Posterior vena cava (tissue), 2 donors: ENCODE data around the gene AFF3. TPM values are rescaled to one million over a fixed set of nuclear protein-coding genes. Genes with fewer than 3 reads are reported as not detected.
"Not testable (repeated sequence)": the region's sequence is repeated elsewhere in the genome, so short reads cannot be mapped to it uniquely, and the experiment has no call there.

Experiments used
- DNase-seq: peaks from one replicate; pipeline ENCODE4 v3.0.0-alpha.2; 2020; ENCODE audit warnings: low spot score
- intact Hi-C, 2 donors: fragments of 100-400 bp; cut with DNase I; formaldehyde crosslinking; loops; one replicate each; pipeline versions ENCODE4 v1.14.1 to v1.14.2; 2022 to 2023
- total RNA-seq, 2 donors: library from RNA; stranded (reverse); fragmentation: NEBNext Ultra II Directional; extraction: Animal tissue kit (Norgen Biotek cat#: 25700); gene quantifications; one replicate each; pipeline ENCODE4 v1.2.1, GENCODE V29; 2021
- donor health status: DM: yes; HTN: yes; CAD: no.
- donor health status: DM: yes; HTN: yes; CAD: no.

The AFF3 gene
- total RNA-seq, 2 donors from 2014 or later, result 15.5 to 26.4 TPM

GRCh38 chr2:99927690-99928207 is 214.6 kb downstream of the AFF3 start:
- intact Hi-C loops, DNase-seq: not testable (repeated sequence)

DNA sequence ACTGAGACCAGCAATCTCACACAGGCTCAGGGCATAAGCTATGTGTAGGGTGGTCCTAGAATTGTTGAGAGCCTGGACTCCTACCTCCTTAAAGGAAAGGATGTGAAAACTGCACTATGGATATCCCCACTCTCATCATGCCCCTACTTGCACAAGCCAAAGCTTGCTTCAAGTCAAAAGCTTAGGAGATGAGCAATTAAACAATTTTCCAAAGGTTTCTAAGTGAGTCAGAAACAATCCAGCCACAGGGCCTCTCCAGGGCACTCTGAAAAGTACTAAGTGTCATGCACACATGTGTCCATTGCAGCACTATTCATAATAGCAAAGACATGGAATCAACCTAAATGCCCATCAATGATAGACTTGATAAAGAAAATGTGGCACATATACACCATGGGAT is 215.4 kb downstream of the AFF3 start:
- intact Hi-C loops, result no loop called here

GRCh38 chr2:99925960-99926359 is 216.4 kb downstream of the AFF3 start:
- intact Hi-C loops, result no loop called here

More for the DNA sequence above, 215.4 kb downstream of the AFF3 start:
- DNase-seq, result no peak

GRCh38 chr2:99922664-99923063 is 219.7 kb downstream of the AFF3 start:
- intact Hi-C loops, result no loop called here
- DNase-seq, result no peak

More at GRCh38 chr2:99925960-99926359, 216.4 kb downstream of the AFF3 start:
- DNase-seq, result no peak

DNA sequence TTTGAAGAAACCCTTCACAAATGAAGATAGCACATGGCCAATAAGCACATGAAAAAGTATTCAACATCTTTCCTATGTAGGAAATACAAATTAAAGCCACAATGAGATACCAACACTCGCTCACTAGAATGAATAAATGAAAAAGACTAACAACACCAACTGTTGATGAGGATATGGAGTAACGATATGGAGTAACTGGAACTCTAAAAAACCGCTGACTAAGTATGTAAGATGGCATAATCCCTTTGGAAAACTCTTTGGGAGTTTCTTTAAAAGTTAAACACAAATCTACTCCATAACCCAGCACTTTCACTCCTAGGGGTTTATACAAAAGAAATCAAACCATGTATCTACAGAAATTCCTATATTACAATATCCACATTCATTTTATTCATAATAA is 220.5 kb downstream of the AFF3 start:
- intact Hi-C loops, result no loop called here
- DNase-seq, result no peak

DNA sequence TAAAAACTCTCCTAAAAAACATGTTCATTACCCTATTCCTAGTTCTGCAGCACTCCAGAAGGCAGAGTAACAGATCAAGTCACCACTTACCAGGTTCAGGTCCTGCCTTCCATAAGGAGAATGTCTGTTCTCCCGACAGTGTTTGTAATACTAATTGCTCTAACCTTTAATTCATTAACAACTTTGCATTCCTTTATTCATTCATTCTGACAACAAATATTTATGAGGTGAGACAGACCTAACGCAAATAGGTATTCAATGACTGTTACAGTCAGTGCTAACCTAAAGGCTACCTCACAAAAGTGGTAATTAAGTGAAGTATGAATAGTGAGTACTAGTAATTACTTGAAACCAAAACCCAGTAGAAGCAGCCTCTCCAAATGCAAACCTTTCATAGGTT is 224.0 kb downstream of the AFF3 start:
- intact Hi-C loops, result no loop called here
- no peak for DNase-seq

GRCh38 chr2:99915108-99915675 is 227.2 kb downstream of the AFF3 start:
- intact Hi-C loops, result no loop called here
- DNase-seq, result no peak

DNA sequence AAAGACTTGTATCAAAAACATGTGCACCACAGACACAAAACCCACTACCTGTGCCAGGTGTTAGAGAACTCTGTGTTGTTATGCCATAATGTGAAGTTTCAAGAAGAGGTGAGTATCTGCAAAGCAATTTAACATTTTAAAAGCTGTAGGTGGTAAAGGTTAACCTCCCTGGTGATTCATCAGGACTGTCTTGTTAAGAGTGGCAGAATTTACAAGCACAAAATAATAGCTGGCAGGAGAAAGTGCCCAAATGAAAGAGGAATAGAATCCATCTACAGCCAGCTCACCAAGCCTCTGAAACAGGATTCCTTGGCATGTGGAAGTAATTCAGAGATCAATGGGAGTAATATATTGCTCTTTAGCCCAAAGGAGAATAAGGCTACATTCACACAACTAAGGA is 230.7 kb downstream of the AFF3 start:
- intact Hi-C loops, result no loop called here
- DNase-seq, result no peak

GRCh38 chr2:99910902-99911301 is 231.5 kb downstream of the AFF3 start:
- intact Hi-C loops, result no loop called here
- DNase-seq, result no peak

- DNase-seq, result no peak
- intact Hi-C loops, result no loop called here
Measured at GRCh38 chr2:99905636-99906035, 236.8 kb downstream of the AFF3 start.

- intact Hi-C loops, result no loop called here
- no peak for DNase-seq
Measured at GRCh38 chr2:99905025-99905424, 237.4 kb downstream of the AFF3 start.

- DNase-seq, result no peak
- intact Hi-C loops, result no loop called here
Measured at GRCh38 chr2:99903981-99904380, 238.4 kb downstream of the AFF3 start.

DNA sequence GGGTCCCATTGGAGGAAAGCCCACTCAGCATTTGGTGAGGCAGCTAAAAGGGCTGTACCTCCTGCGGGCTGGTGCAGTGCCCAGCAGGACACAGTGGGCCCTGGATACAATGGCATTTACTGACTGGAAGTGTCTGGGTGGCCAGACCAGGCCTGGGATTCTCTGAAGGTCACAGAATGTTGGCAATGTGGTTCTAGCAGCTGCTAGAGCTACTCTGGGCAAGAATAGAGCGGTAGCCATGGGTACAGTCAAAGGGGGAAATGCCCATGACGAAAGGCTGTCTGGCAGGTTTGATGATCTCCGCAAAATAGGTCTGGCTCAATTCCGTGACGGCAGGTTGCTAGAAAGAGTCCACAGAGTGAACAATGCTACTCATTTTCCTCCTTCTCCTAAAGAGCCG is 241.8 kb downstream of the AFF3 start:
- no peak for DNase-seq
- intact Hi-C loops, result no loop called here

DNA sequence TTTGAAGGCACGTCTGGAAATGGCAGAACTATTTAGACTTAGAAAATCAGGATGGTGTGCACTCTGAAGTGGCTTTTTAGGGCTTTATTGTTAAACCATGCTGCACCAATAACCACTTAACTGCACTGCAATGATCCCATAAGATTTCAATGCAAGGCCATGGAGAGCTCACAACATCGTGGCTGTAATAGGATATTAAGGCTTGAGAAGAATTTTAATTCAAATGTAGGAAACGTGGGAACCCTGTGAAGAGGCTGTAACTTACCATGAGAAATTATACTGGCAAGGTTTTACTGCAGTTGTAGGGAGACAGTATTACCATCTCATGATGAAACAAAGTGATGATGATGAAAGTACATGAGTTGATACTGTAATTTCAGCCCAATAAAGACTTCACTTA is 242.5 kb downstream of the AFF3 start:
- intact Hi-C loops, result no loop called here
- no peak for DNase-seq

DNA sequence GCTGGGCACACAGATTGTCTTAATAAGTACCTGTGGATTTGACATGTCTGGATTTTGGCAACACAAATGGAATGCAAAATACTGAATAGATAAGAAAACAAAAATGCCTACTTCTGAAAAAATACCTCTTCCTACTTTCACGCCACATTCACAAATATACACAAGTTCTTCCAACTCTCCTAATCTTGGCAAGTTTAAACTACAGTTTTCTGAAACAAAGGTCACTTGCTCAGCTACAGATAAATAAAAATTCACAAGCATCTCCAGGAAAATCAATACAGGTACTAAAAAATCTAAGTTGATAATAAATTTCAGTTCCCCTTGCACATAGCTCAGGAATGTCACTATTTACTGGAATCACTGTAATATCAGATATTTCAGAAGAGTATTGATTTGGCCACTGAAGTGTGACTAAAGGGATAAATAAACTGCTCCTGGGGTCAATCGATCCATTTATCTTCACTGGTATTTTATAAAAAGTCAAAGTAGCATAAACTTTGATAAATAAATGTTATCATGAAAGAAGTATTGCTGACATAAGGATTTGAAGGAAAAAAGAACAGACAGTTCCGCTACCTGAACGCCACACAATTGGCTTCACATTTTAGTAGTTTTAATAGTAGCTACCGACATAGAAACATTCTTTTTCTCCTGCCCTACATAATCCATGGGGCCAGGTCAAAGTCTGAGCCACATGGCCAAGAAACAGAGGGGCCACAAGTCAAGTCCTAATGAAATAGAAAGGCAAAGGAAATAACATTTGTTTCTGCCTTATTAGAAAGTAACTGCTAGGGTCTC is 243.1 kb downstream of the AFF3 start:
- no peak for DNase-seq
- intact Hi-C loops, result no loop called here

DNA sequence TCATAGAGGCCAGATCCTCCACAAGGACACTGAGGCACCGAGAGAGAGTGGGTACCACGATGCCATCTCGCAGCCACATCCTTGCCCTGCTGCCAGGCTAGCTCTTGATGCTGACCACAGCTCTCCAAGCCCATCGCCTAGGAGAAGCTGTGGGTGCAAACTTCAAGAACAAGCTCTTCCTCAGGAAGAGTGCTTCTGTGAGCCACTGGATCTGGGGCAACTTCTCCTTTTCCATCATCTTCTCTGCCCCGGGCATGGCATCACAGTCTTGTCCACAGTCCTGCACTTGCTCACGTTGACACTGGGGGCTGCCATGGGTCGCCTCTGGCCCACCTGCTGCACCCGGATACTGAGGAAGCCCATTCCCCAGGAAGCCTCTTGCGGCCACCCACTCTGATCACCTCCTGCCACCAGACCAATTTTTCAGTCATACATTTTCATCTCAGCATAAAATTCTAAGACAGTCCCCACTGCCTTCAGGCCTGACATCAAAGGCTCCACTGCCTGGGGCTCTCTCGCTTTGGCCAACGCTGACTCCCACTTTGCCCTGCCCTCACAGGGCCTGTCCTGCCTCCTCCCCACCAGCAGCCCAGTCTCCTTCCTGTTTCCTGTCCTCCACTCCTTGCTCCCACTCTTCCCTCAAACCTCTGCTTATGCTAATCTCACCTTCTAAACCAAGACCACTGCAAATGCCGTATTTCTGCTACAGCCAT is 243.9 kb downstream of the AFF3 start:
- DNase-seq, result no peak
- intact Hi-C loops, result no loop called here

DNA sequence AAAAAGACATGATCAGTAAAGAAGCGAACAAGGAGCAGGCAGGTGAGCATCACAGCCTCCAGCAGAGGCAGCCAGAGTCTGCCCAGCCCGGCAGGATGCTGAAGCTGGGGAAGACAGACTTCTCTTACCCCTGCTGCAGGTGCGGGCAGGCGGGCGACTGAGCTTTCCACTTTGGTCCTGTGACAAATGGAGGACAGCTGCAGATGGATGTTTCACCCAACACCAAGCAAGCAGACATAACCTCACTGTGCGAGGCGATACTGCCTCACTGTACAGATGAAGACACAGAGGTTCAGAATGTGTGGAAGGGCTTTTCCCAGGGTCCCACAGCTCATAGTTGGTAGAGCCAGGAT is 251.0 kb downstream of the AFF3 start:
- no peak for DNase-seq
- intact Hi-C loops, result no loop called here

DNA sequence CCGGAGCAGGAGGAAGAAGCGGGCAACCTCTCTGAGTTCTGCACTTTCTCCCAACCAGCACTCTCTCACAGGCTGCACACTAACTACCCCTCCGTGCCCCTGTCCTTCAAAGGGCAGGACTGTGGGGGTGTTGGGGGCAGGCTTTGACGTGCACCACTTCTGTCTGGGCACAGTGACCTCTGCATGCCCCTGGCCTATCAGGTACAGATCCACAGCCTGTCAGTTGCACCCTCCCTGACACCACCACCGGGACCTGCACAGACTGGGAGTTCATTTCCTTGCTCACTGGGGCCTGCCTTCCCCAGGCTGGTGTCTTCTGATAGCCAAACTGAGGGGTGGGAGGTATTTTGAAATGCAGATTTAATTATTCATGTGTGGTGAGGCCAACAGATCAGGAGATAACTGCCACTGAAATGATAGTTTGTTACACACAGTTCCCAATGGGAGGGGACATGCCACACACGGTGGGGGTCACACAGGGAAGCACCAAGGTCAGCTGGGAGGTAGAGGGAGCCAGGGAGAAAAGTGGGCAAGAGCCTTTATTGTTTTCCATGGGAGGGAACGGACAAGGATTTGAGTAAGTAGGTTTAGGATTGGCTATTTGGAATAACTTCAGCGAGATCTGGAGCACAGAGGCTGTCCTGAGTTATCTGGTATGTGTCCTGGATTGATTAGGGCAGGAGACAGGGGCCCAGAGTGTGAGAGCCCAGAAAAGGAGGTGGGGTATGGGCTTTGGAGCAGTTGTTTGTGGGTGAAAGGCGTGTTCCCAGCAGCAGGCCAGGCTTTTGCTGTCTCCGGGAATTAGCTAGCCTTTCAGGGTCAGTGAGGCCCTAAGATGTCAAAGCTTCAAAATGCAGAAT is 251.6 kb downstream of the AFF3 start:
- intact Hi-C loops, result no loop called here
- no peak for DNase-seq

- intact Hi-C loops, result no loop called here
- DNase-seq, result no peak
Measured at GRCh38 chr2:99888617-99889016, 253.8 kb downstream of the AFF3 start.

GRCh38 chr2:99886418-99886817 is 256.0 kb downstream of the AFF3 start:
- DNase-seq, result no peak
- intact Hi-C loops, result no loop called here
